Measurements from ENCODE around the gene PPP2R2D.

Gene PPP2R2D

DNA sequence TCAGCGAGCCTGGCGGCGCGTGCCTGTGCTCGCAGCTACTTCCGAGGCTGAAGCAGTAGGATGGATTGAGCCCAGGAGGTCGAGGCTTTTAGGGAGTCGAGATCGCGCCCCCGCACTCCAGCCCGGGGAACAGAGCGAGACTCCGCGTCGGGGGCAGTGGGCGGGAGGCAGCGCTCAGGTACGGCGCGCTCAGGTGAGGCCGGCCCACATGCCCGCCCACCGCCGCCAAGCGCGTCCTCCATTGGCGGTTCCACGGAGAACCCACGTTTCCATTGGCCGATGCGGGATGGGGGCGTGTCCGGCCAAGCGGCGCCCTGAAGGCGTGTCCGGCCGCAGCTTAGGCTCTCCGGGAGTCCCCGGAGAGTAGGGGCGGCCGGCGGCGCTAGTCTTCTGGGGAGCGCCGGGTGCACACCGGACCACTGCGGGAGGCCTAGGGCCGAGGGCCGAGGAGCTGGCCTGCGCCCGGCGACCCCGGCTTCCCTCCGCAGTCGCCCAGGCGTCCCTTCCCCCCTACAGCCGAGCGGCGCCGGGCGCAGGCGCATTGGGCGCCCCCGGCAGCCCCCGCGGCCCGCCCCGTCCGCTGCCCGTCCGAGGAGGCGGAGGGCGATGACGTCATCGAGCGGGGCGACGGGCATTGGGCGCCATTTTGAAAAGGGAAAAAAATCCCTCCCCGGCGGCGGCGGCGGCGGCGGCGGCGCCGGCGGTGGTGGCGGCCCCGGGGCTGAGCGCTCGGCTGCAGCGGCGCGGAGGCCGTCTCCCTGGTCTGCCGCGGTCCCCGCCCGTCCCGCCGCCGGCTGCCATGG lies at the start of gene PPP2R2D:
PPP2R2D (plus strand) TSS at position 659 of the 803 bp plus-strand sequence; CDS start at position 800, 141 bp downstream.
- peak; percentile 97 for DNase-seq

DNA sequence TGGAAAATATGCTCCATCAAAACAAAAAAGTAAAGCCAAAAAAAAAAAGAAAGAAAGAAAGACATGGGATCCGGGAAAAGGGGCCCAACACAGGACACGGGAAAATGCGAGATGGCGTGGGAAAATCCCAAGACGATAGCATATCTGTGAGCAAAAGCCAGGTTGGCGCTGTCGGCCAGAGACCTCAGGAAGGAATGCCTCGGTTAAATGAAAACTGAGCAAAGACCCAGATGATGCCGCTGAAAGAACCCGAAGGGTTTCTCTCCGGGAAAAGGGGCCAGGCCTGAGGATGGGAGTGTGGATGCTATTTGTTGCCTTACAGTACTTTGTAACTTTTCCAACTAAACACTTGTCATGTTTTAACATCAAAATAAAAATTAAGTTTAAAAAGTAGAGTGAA lies 49.5 kb upstream of the PPP2R2D start:
- no peak for DNase-seq

DNA sequence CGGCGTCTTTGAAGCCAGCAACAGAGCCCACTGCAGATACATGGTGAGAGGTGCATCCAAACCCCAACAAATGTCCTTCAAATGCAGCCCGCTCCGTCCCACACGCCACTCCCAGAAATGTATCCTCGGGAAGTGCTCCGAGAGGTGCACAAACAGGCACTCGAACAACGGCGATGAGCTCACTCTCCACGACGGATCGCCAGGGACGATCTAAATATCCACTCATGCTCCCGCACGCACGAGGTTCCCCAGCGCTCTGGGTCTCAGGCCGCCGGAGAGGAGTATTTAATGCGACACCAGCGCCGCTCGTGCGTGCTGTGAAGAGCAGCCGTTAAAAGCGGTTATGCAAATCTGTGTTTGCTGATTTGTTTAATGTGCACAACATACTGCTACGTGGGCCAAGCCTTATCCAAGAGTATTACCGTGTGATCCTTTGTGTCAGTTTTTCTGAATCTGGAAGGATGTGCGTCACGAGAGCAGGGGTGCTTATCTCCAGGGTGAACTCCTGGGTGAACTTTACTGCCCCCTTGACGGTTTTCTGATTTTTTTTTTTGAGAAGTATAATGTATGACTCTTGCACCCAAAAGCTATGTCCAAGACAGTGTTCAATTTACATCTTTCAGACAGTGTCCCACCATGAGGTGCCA lies 48.5 kb upstream of the PPP2R2D start:
- no peak for DNase-seq

DNA sequence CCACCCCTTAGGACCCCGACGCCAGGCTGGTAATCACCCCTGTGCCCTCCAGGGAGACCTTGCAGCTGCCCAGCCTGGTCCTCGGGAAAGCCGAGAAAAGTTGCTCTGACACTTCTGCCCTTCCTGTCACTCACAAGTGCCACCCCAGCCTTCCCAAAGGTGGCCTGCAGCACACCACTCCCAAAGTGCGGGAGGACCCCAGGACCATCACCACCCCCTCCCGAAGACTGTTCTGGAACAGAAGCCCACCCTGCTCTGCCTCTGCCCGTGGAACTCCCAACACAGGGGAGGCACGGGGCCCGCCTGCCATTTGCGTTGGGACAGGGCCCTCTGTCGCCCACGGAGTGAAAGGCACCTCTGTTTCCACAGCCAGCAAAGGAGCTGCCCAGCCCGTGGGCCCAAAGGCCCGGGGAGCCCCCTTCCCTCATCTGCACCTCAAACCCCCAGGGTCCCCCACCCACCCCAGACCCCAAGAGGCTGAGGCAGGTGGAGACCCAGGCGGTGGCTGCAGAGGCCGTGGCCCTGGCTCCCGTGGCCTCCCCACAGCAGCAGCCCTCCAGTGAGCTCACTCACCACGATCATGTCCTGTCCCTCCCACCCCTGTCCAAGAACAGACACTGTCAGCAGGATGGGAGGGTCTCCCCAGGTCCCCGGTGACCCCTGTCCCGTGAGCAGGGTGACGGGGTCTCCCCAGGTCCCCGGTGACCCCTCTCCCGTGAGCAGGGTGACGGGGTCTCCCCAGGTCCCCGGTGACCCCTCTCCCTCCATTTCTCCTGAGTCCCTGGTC lies 47.8 kb upstream of the PPP2R2D start:
- no peak for DNase-seq

DNA sequence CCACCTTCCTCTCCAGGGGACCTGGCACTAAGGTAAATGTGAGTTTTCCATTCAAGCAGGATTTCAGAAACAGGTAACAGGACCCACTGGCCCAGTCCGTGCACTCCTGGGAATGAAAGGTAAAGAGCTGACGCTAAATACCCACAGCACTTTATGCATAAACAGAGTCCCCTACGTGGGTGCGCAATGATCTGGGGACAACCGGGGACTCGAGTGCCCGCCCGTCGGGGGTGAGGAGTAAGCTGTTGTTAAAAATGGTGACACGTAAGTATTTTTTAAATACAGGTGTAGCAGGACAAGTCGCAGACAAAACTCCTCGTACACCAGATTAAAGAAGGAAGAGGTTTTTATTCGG lies 47.2 kb upstream of the PPP2R2D start:
- DNase-seq = no peak

DNA sequence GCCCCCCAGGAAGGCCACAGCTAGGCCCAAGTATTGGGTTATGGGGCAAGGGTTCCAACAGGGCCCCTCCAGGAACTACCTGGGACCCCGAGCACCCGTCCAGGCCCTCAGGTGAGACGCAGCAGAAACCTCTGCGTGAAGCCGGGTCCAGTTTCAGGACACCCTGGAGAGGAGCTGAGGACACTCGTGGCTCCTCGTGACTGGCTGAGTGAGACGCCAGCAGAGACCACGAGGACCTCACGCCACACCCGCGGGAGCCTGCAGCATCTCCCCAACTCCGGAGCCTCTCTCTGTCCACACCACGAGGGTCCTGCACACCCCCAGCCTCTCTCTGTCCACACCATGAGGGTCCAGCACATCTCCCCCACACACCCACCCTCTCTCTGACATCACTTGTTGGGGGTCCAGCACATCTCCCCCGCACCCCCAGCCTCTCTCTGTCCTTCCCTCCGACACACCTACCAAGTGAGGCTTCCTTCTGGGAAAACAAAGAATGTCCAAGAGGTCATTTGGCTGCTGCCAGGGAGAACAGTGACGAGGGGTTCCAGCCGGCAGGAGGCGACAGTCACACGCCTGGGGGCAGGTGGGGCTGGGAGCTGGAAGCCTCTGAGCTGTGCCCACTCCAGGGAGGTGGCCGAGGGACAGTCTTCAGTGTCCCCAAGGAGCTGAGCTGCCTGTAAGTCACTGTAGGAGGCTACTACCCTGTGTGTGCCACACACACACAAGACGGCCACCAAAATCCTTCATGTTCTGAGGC lies 46.1 kb upstream of the PPP2R2D start:
- no peak for DNase-seq

DNA sequence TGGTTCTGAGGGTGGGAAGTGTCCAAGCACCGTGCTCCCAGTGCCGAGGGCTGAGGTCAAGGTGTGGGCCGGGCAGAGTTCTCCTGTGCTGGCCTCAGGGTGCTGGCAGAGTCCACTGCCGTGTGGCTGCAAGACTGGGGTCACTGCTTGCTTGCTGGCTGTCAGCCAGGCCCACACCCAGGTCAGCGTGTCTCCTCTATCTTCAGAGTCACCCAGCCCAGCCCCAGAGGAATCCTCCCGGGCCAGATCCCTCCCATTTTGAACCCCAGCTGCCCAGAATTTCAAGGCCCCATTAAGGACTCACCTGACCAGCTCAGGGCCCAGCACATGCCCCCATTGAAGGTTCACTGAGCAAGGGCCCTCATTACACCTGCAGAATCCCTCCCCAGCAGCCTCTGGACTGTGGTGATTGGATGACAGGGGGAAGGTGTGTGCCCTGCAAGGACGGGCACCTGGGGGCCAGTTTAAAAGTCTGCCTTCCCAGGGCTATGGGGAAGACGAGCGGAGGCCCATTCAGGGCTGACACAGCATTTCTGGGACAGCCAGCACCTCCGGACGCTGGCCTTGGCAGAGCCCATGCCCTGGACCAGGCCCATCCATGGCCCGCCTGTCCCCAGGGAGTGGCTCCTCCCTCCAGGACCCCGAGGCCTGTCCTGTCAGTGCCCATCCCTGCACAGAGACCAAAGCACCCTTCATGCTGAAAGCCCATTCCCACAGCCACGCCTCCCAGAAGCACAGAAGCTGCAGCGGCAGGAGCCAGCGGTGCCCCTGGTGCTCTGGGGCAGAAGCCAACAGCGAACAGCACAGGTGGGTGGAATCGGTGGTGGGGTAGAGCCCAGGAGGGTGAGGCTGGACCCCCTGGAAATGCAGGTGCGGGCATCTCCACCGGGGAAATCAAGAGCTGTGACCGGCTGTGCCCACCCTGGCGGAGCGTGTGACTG lies 45.1 kb upstream of the PPP2R2D start:
- no peak for DNase-seq

DNA sequence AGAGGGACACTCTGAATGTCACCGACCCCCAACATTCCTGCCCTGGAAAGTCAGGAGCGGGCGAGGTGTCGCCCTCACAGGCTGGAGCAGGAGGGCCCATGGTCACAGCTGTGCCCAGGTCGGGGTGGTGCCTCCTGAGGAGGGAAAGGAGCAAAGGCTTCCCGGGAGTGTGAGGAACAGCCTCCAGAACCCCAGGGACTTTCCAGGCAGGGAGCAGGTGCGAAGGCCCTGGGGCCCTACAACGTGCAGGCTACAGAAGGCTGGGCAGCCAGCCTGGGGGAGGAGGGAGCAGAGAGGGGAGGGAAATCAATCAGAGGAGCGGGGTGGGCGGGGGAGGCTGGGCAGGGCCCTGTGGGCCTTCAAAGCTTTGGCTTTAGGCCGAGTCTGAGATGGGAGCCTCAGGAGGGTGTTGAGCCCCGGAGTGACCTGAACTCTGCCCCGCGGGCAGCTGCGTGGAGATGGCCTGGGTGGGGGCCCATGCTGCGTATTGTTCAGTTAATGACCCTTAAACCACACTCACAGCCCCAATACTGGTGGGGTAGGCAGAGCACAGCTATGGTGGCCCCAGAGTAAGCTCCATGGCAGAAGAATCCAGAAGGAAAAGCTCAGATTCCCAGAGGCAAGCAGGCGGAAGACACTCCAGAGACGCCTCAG lies 44.2 kb upstream of the PPP2R2D start:
- no peak for DNase-seq

DNA sequence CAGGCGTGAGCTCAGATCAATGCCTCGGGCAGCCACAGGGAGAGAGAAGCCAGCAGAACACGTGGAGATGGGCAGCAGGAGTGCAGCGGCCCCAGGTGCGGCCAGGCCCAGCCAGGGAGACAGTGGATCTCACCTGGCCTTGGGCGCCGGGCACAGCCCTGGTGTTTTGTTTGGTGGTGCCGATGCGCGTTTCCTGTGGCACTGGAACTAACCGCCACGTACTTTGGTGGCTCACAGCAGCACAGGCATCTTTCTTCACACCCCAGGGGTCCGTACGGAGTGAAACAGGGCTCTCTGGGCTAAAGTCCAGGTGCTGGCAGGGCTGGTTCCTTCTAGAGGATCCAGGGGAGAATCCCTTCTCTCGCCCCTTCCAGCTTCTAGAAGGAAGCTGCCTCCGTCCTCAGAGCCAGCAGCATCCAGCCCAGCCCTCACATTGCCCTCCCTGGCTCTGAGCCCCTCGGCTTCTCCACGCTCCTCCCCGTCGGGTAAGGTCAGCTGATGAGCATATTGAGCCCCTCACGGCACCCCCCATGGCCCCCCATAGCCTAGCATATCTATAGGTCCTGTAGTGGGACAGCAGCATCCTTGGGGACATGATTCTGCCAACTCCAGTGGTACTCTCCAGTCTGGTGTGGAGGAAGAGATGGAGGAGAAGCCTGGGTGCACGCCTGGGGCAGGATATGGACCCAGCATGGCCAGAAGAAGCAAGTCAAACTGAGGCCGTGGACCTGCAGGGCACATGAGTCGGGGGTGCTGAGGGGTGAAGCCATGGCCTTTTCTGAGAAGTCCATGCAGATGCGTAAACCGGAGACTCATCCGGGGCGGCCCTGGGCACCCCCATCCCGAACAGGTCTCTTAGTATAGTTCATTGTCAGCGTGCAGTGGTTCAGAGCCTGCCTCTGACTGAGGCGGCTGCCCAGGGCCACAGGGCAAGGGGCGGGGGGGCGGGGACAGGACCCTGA lies 43.4 kb upstream of the PPP2R2D start:
- DNase-seq = no peak

DNA sequence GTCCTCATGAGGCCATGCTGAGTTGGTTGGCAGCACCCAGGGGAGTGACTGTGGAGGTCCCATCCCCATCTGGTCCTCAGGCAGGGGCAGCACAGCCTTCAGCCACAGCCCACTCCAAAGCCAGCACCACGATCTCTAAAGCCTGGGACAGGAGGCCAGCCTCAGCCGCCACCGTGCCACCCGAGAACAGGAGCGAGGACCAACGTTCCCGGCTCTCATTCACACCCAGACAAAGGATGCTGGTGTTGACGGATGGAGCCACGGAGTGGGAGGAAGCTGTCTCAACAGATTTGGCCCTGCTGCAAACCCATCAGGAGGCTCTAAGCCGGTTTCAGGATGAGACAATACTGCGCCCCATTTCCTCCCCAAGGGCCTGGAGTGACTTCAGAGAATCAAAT lies 42.7 kb upstream of the PPP2R2D start:
- DNase-seq = no peak

DNA sequence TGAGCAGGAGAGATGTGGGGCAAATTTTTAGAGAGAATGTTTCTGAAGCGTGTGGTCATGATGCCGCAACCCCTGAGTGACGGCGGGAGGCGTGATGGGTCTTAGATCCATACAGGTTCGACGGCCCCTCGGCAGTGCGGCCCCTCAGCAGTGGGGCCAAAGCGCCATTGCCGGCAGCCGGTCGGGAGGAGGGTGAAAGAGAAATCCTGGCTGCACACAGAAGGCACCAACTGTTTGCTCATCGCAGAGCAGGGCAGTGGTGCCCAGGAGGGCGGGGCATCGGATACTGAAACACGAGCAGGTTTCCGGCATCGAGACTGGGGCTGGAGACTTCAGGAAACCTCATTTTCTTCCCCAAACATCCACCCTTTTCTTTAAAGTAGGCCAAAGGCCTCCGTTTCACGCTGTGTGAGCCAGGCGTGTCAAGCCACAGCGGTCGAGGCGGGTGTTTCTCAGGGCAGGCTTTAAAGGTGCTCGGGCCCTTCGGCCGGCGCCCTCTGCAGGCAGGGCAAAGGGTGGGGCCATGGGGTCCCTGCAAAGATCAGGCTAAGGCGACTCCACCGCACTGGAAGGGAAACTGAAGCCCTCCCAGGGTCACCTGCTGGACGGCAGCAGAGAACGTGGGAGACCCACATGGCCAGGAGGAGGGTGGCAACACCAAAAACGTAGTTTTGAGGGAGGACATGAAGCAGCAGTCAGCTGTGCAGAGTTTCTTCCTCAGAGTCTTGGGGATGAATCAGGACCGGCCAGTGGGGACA lies 42.0 kb upstream of the PPP2R2D start:
- no peak for DNase-seq

DNA sequence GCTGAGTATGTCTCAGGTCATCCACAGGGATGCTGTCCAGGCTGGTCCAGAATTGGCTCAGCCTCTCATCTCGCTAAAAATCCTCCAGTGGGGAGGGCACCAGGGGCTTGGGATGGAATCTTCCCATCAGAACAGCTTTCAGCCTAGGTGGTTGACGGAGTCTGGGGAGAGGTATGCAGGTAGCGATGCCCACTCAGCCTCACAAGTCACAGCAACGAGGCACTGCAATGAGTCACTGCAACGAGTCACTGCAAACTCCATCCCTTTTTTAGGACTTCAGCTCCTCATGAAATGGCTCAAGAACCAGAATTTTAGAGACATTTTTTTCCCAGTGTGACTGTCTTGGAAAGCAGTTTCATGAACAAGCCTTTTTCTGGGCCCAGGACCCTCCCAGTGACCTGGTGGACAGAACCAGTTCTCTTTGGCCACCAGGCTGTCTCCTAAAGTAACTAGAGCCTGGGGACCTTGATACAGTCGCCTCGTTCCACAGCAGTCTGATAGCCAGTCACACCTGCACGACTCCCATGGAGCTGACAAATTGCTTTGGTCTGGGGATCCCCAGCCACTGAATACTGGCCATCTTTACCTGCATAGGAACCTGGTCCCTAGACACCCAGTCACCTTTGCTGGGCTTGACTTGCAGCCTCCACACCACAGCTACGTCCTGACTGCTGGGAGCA lies 41.3 kb upstream of the PPP2R2D start:
- no peak for DNase-seq

DNA sequence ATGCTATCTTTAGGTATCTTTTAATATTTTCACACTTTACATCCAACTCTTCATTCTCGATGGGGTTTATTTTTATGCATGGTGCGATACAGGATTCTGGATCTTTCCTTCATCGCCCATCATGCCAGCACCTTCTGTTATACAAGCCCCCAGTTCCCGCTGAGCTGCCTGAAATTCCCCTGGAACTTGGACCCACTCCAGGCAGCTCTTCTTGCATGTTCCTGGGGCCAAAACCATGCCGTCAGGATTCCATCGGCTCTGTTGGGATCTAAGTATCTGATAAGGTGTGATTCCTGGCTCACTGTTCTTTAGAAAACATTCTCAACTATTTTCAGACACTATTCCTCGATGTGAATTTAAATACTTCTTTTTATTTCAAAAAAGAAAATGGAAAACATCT lies 40.5 kb upstream of the PPP2R2D start:
- DNase-seq = no peak

DNA sequence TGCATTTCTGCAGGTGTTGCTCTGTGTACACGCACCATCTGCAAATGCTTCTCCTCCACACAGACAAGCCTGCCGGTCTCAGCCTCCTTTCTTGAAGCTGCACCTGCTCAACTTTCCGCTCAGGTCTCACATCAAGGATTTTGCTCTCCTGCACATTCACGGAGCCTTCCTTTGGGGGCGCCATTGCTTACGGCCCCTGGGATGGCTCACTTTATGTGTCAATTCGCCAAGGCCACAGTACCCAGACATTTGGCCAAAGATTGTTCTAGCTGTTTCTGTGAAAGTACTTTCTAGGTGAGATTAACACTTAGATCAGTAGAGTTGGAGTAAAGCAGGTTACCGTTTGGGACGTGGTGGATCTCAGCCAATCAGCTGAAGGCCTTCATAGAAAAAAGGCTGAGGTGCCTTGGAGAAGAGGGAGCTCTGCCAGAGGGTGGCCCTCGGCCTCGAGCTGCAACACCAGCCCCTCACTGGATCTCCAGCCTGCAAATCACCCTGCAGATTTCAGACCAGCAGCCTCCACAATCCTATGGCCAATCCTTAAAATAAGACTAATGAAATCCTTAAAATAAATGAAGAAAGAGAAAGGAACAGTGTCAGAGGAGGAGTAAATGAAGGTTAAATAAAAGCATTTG lies 39.9 kb upstream of the PPP2R2D start:
- no peak for DNase-seq

DNA sequence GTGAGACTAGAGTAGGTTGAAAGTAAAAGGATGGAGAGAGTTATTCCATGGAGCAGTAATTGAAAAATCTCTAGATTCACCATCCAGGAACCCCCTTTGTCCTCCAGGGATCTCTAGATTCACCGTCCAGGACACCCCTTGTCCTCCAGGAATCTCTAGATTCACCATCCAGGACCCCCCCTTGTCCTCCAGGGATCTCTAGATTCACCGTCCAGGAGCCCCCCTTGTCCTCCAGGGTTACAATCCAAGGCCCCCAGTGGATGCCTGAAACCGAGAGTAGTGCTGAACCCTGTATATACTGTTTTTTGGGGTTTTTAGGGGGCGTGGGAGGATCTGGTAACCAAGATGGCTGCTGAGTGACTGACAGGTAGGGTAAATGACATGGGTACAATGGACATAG lies 38.3 kb upstream of the PPP2R2D start:
- DNase-seq = no peak

DNA sequence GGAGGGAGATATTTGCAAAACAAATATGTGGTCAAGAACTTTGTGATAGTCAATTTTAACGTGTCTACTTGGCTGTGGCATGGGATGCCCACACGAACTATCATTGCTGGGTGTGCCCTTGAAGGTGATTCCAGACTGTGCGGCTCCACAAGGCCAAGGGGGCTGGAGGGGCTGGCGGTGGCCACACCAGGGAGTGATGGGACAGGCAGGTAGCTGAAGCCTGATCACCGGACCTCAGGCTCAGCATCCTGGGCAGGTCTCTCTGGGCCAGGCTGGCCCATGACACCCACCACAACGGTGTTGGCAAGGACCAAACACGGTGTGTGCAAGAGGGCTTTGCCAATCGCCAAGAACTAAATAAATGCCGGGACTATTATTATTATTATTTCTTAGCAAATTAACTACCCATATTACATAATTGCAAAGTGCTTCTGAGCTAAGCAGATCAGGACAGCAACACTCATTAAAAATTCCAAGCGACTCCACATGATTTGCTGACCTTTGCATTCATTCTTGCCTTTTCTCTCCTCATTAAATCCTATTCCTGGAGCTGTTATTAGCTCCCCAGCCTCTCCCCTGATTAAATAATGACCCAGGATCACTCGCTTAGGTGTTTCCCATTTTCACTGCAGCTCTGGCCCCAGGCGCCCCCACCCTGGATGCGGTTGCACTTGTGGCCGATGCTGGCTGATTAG lies 35.4 kb upstream of the PPP2R2D start:
- no peak for DNase-seq

DNA sequence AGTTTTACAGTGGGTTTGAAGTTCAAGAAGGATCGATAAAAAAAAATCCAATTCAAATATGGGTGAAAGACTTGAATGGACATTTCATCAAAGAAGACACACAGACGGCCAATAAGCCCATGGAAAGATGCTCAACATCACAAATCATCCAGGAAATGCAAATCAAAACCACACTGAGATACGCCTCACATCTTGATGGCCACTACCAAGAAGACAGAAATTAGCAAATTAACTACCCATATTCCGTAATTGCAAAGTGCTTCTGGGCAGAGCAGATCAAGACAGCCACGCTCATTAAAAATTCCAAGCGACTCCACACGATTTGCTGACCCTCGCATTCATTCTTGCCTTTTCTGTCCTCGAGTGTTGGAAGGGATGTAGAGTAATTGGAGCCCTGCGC lies 34.1 kb upstream of the PPP2R2D start:
- no peak for DNase-seq

DNA sequence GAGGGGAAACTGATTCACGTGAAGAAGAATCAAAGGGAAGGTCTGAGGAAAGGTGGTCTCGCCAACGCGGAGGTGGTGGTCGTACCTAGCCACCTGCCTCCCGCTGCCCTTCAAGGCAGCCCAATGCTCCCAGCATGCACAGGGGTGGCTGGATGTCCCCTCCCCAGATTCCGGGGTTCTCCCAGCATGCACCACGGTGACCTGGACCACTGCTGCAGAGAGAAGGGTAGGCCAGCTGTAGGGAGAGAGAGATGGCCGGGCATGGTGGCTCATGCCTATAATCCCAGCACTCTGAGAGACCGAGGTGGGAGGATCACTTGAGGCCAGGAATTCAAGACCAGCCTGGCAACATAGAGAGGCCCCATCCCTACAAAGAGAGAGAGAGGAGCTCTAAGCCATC lies 32.4 kb upstream of the PPP2R2D start:
- no peak for DNase-seq

Measured in activated naive CD4-positive, alpha-beta T cell treated with anti-CD3 and anti-CD28 coated beads, Interleukin-2, amount 50 U/mL, for 16 hours (primary cell).